Measurements from ENCODE around the gene ALCAM.
"Not testable (repeated sequence)": the region's sequence is repeated elsewhere in the genome, so short reads cannot be mapped to it uniquely, and the experiment has no call there.

DNA sequence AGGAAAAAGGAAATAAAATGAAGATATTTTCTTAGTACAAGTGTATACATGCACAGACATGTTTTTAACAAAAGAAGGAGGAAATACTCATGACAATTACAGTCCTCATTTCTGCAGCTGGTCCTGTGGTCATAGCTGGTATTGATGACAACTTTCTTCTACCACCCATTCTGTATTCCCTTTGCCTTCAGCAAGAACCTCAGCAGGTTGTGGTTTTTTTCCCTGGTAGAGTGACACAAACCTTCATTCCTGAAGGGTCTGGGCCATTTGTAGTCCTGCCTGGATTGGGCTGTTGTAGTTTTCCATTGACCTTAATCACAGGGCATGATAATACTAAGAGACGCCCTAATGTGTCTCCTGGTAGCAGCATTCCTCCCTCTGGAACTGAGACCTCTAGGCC is 235.0 kb downstream of the ALCAM start:
- TF ChIP-seq, protein P1, sequence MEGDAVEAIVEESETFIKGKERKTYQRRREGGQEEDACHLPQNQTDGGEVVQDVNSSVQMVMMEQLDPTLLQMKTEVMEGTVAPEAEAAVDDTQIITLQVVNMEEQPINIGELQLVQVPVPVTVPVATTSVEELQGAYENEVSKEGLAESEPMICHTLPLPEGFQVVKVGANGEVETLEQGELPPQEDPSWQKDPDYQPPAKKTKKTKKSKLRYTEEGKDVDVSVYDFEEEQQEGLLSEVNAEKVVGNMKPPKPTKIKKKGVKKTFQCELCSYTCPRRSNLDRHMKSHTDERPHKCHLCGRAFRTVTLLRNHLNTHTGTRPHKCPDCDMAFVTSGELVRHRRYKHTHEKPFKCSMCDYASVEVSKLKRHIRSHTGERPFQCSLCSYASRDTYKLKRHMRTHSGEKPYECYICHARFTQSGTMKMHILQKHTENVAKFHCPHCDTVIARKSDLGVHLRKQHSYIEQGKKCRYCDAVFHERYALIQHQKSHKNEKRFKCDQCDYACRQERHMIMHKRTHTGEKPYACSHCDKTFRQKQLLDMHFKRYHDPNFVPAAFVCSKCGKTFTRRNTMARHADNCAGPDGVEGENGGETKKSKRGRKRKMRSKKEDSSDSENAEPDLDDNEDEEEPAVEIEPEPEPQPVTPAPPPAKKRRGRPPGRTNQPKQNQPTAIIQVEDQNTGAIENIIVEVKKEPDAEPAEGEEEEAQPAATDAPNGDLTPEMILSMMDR (IDR thresholded peaks at IDR 0.05) = not testable (repeated sequence)
- TF ChIP-seq EP300 (IDR thresholded peaks at IDR 0.05) = not testable (repeated sequence)
